Measurements from ENCODE around the gene POC5. TPM values are rescaled to one million over a fixed set of nuclear protein-coding genes. Genes with fewer than 3 reads are reported as not detected.

Gene POC5
- total and polyA plus RNA-seq, 2 experiments from 2014 or later, result 16.2 to 25.9 TPM

GRCh38 chr5:75671506-75671905, 45.7 kb downstream of the POC5 start (continued):
- TF ChIP-seq ZNF462 (CRISPR knock-in tag; IDR thresholded peaks at IDR 0.05), result no peak

GRCh38 chr5:75670577-75670976, 46.7 kb downstream of the POC5 start:
- no peaks in the 10 kb centered on the region for H3K4me1 ChIP-seq (ENCODE audit: insufficient read depth)
- H3K4me2 ChIP-seq, result no peak overlapping the region
- Mint-ChIP-seq H3K36me3 (ENCODE audit: low read depth) (no peaks in the 10 kb centered on the region; the same call in 2 of the 3 replicates), H3K4me1 (peaks cover 20% of the 10 kb centered on the region), H3K4me3 (no peak overlapping the region), H3K27me3 (ENCODE audit: insufficient read depth, low read depth, poor library complexity) (no peaks in the 10 kb centered on the region), H3K9me3 (no peaks in the 10 kb centered on the region), H3K27ac (no peak overlapping the region)
- no peak overlapping the region for H2AFZ ChIP-seq
- no peak overlapping the region for H3K27ac ChIP-seq (ENCODE audit: low read depth)
- no peaks in the 10 kb centered on the region for H3K79me2 ChIP-seq (replicated peaks; ENCODE audit: insufficient read depth)
- no peak overlapping the region for H3K4me3 ChIP-seq
- H4K20me1 ChIP-seq (replicated peaks; ENCODE audit: insufficient read depth), result no peaks in the 10 kb centered on the region
- H3K9me2 ChIP-seq (ENCODE audit: insufficient read depth), result peaks cover 3% of the 10 kb centered on the region; the same call in 1 of the 2 replicates
- no peaks in the 10 kb centered on the region for H3F3A ChIP-seq (replicated peaks; ENCODE audit: low read depth)
- ATAC-seq (no peak), DNase-seq (ENCODE audit: low spot score) (no peak)
- no peaks in the 10 kb centered on the region for H3K36me3 ChIP-seq (ENCODE audit: insufficient read depth)
- no peaks in the 10 kb centered on the region for H3K27me3 ChIP-seq (ENCODE audit: insufficient read depth)
- TF ChIP-seq EZH2 (IDR thresholded peaks at IDR 0.05; ENCODE audit: low read depth, unreplicated experiment) (no peak), POLR2AphosphoS5 (IDR thresholded peaks at IDR 0.05; ENCODE audit: low read depth) (no peak), CTCF (conservative IDR thresholded peaks at IDR 0.05; ENCODE audit: low read depth in 2 of 2) (no peak), REST (IDR thresholded peaks at IDR 0.05; ENCODE audit: unreplicated experiment) (no peak), STAT1 (IDR thresholded peaks at IDR 0.05; ENCODE audit: unreplicated experiment) (no peak)

Data from GM23338 (cell line).